HG03280 (cell line): ENCODE measurements around the gene OARD1.

Experiments used
- ATAC-seq: cut with Tn5 transposase; IDR thresholded peaks from one replicate; pipeline ENCODE4 v1.9.1; 2021; ENCODE audit warnings: mild to moderate bottlenecking, moderate library complexity; ENCODE audit not compliant: unreplicated experiment

The OARD1 gene

GRCh38 chr6:41050536-41050935 is 21.6 kb downstream of the OARD1 start:
- no peak for ATAC-seq

- no peak for ATAC-seq
Measured at GRCh38 chr6:41049955-41050354, 22.2 kb downstream of the OARD1 start.

- ATAC-seq, result no peak
Measured at GRCh38 chr6:41049521-41049920, 22.6 kb downstream of the OARD1 start.

GRCh38 chr6:41047745-41048732 is 24.1 kb downstream of the OARD1 start:
- no peak for ATAC-seq

- no peak for ATAC-seq
Measured at GRCh38 chr6:41047306-41047705, 24.9 kb downstream of the OARD1 start.

- no peak for ATAC-seq
Measured at GRCh38 chr6:41046084-41046483, 26.1 kb downstream of the OARD1 start.

- ATAC-seq, result no peak
Measured at GRCh38 chr6:41045664-41046063, 26.5 kb downstream of the OARD1 start.

GRCh38 chr6:41043151-41043550 is 29.0 kb downstream of the OARD1 start:
- no peak for ATAC-seq

GRCh38 chr6:41042226-41043055 is 29.7 kb downstream of the OARD1 start, which contains the start of gene TSPO2:
Gene TSPO2, plus strand, starts transcription at chr6:41042467. Its CDS starts 519 bp downstream, at chr6:41042986.
- ATAC-seq, result no peak

GRCh38 chr6:41040940-41041536 is 31.1 kb downstream of the OARD1 start:
- ATAC-seq, result no peak

- no peak for ATAC-seq
Measured at GRCh38 chr6:41040101-41040939, 31.8 kb downstream of the OARD1 start.

- ATAC-seq, result no peak
Measured at GRCh38 chr6:41039060-41039998, 32.8 kb downstream of the OARD1 start, which contains the start of gene UNC5CL. Gene UNC5CL, minus strand, starts transcription at chr6:41039221. Its CDS starts 4,147 bp downstream, at chr6:41035074.

- ATAC-seq, result no peak
Measured at GRCh38 chr6:41038205-41038604, 34.0 kb downstream of the OARD1 start.

GRCh38 chr6:41037107-41037900 is 34.9 kb downstream of the OARD1 start:
- ATAC-seq, result no peak

- ATAC-seq, result no peak
Measured at GRCh38 chr6:41036601-41037000, 35.6 kb downstream of the OARD1 start.

- ATAC-seq, result no peak
Measured at GRCh38 chr6:41036186-41036585, 36.0 kb downstream of the OARD1 start.

GRCh38 chr6:41033776-41034175 is 38.4 kb downstream of the OARD1 start:
- ATAC-seq, result no peak

GRCh38 chr6:41032830-41033229 is 39.3 kb downstream of the OARD1 start:
- ATAC-seq, result no peak
